ENCODE measurements around the gene ADAM19. TPM values are rescaled to one million over a fixed set of nuclear protein-coding genes. Genes with fewer than 3 reads are reported as not detected.

Gene ADAM19
- total and polyA plus RNA-seq, 2 donors from 2014 or later, result 0.88 to 9.2 TPM

- TF ChIP-seq CTCF (IDR thresholded peaks at IDR 0.05; ENCODE audit: borderline replicate concordance, extremely low read depth, insufficient read depth), result no peak
- H3K9me3 ChIP-seq (ENCODE audit: control insufficient read depth in 2 of 3, insufficient read depth in 1 of 3, low read length in 3 of 3), result no peaks in the 10 kb centered on the region
- DNase-seq (no peak), FAIRE-seq (no peak)
- no peaks in the 10 kb centered on the region for H3K4me1 ChIP-seq (ENCODE audit: control insufficient read depth in 2 of 3, insufficient read depth in 2 of 3, low read depth in 1 of 3, low read length in 3 of 3)
- H3K27me3 ChIP-seq (ENCODE audit: control insufficient read depth, insufficient read depth, low read length), result no peaks in the 10 kb centered on the region
- H3K9ac ChIP-seq (ENCODE audit: low read length in 3 of 3), result no peak overlapping the region
- intact Hi-C loops (cut with DNase I), result no loop called here
- no peaks in the 10 kb centered on the region for H3K36me3 ChIP-seq (ENCODE audit: control insufficient read depth in 2 of 3, insufficient read depth in 3 of 3, low read length in 3 of 3)
- no peak overlapping the region for H3K27ac ChIP-seq (ENCODE audit: low read depth in 2 of 2, low read length in 2 of 2)
- H3K4me3 ChIP-seq (ENCODE audit: low read length in 3 of 3), result no peak overlapping the region
Measured at GRCh38 chr5:157582731-157583620, 7.4 kb upstream of the ADAM19 start.

- Histone ChIP-seq H3K36me3 (ENCODE audit: control insufficient read depth in 2 of 3, insufficient read depth in 3 of 3, low read length in 3 of 3) (no peaks in the 10 kb centered on the region), H3K9ac (ENCODE audit: low read length in 3 of 3) (no peak overlapping the region), H3K27ac (ENCODE audit: low read depth in 2 of 2, low read length in 2 of 2) (no peak overlapping the region), H3K27me3 (ENCODE audit: control insufficient read depth, insufficient read depth, low read length) (no peaks in the 10 kb centered on the region), H3K4me1 (ENCODE audit: control insufficient read depth in 2 of 3, insufficient read depth in 2 of 3, low read depth in 1 of 3, low read length in 3 of 3) (no peaks in the 10 kb centered on the region), H3K9me3 (ENCODE audit: control insufficient read depth in 2 of 3, insufficient read depth in 1 of 3, low read length in 3 of 3) (no peaks in the 10 kb centered on the region), H3K4me3 (ENCODE audit: low read length in 3 of 3) (no peak overlapping the region)
- no peak for FAIRE-seq
- TF ChIP-seq CTCF (IDR thresholded peaks at IDR 0.05; ENCODE audit: borderline replicate concordance, extremely low read depth, insufficient read depth), result no peak
- DNase-seq, result no peak
- intact Hi-C loops (cut with DNase I), result no loop called here
Measured at GRCh38 chr5:157581901-157582300, 6.3 kb upstream of the ADAM19 start.

- TF ChIP-seq CTCF (IDR thresholded peaks at IDR 0.05; ENCODE audit: borderline replicate concordance, extremely low read depth, insufficient read depth), result no peak
- Histone ChIP-seq H3K9ac (ENCODE audit: low read length in 3 of 3) (no peak overlapping the region), H3K27me3 (ENCODE audit: control insufficient read depth, insufficient read depth, low read length) (no peaks in the 10 kb centered on the region), H3K4me3 (ENCODE audit: low read length in 3 of 3) (no peak overlapping the region), H3K9me3 (ENCODE audit: control insufficient read depth in 2 of 3, insufficient read depth in 1 of 3, low read length in 3 of 3) (no peaks in the 10 kb centered on the region), H3K27ac (ENCODE audit: low read depth in 2 of 2, low read length in 2 of 2) (no peak overlapping the region), H3K4me1 (ENCODE audit: control insufficient read depth in 2 of 3, insufficient read depth in 2 of 3, low read depth in 1 of 3, low read length in 3 of 3) (peaks cover 0 to 11% (median 0%) of the 10 kb centered on the region in 3 donors), H3K36me3 (ENCODE audit: control insufficient read depth in 2 of 3, insufficient read depth in 3 of 3, low read length in 3 of 3) (no peaks in the 10 kb centered on the region)
- DNase-seq (no peak), FAIRE-seq (no peak)
- intact Hi-C loops (cut with DNase I), result no loop called here
Measured at GRCh38 chr5:157578079-157578780, 2.7 kb upstream of the ADAM19 start.
